Astrocyte of the spinal cord (primary cell): Measurements from ENCODE around the gene NUBP2.

Experiments used
- DNase-seq: peaks from one replicate; pipeline ENCODE4 v3.0.0; 2011; ENCODE audit warnings: low read depth, low spot score
- H3K4me3 ChIP-seq: 2 replicates; pipeline ENCODE4 v1.5.1; 2011; ENCODE audit warnings: low read depth, mild to moderate bottlenecking, low read length, moderate library complexity
- in situ Hi-C: cut with HindIII; loops from 2 replicates; pipeline ENCODE4 v1.10.0; 2017; ENCODE audit warnings: low sequenced_read_pairs
- TF ChIP-seq, protein P1 (sequence below): IDR thresholded peaks from 2 replicates; pipeline ENCODE4 v1.5.1; 2012; ENCODE audit warnings: low read depth, mild to moderate bottlenecking, low read length, inconsistent platforms

The NUBP2 gene

DNA sequence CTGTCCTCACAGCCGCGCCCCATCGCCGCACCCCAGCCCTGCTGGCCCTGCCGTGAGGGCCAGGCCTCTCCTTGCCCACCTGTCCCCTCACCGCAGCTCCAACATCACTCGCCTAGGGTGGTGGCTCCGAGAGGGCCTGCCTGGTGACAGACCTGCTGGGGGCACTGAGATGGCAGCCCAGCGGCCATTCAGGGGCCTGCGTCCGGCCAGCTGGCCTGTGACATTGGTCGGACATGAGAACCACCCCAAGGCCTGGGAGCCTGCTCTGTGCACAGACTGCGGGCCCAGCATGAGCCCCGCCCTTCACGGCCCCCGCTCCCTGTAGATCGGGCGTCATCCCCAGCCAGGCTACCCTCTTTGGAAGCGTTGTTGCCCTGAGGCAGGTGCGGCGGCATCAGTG, 23.2 kb upstream of the NUBP2 start:
- in situ Hi-C loops = no loop called here
- no peak for DNase-seq
- TF ChIP-seq, protein P1, sequence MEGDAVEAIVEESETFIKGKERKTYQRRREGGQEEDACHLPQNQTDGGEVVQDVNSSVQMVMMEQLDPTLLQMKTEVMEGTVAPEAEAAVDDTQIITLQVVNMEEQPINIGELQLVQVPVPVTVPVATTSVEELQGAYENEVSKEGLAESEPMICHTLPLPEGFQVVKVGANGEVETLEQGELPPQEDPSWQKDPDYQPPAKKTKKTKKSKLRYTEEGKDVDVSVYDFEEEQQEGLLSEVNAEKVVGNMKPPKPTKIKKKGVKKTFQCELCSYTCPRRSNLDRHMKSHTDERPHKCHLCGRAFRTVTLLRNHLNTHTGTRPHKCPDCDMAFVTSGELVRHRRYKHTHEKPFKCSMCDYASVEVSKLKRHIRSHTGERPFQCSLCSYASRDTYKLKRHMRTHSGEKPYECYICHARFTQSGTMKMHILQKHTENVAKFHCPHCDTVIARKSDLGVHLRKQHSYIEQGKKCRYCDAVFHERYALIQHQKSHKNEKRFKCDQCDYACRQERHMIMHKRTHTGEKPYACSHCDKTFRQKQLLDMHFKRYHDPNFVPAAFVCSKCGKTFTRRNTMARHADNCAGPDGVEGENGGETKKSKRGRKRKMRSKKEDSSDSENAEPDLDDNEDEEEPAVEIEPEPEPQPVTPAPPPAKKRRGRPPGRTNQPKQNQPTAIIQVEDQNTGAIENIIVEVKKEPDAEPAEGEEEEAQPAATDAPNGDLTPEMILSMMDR = no peak
- no peak overlapping the region for H3K4me3 ChIP-seq

DNA sequence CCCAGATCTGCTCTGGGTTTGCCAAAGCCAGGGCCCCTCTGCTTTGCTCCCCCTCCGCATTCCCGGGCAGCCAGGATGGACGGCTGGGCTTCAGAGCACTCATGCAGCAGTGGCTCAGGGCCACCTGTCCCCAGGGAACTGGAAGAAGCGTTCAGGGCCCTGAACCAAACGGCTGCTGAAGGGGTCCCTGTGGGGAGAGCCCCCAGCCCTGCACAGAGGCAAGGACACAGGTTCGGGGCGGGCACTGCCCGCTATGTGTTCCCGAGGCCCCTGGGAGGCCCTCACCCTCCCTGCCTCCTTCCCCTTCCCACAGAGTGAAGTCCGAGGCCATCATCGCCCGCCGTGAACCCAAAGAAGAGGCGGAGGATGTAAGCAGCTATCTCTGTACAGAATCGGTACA, 21.8 kb upstream of the NUBP2 start:
- TF ChIP-seq, protein P1 = no peak
- no peak overlapping the region for H3K4me3 ChIP-seq
- in situ Hi-C loops = no loop called here
- no peak for DNase-seq

DNA sequence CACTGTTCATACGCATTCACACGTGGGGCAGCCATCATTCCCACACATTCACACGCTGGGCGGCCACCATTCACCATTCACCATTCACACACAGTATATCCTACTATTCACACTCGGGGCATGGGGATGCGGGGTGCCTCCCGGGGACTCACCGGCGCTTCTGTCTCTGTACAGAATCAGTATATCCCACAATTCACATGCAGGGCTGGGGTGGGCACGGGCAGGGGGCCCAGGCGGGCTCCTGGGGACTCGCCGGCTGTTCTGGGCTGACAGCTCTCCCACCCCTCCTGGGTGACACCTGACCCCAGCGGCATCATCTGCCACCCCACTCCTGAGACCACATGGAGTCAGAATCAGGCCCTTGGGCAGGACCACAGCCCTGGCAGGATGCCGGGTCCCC, 21.0 kb upstream of the NUBP2 start:
- DNase-seq = no peak
- H3K4me3 ChIP-seq = no peak overlapping the region
- TF ChIP-seq, protein P1 = no peak
- in situ Hi-C loops = no loop called here

DNA sequence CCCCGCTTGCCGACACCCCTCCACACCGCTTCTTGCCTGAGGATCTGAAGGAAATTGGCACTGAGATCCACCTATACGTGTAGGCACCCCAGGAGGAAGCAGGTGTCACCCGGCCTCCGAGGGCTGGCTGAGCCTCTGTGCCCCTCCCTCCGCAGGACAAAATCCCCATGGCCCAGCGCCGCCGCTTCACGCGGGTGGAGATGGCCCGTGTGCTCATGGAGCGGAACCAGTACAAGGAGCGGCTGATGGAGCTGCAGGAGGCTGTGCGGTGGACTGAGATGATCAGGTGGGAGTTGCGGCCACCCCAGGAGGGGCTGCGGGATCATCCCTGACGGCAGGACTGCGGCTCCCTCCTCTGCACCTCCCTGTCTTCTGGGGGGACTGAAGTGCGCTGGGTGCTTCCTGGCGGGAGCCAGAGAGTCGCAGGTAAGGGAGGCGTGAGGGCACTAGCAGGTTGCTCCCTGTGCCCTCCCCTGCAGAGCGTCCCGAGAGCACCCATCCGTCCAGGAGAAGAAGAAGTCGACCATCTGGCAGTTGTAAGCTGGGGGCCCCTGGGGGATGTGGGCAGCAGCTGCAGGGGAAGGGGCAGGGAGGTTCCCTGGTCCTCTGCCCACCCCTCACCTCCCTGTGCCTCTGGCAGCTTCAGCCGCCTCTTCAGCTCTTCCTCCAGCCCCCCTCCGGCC, 20.4 kb upstream of the NUBP2 start:
- in situ Hi-C loops = no loop called here
- no peak overlapping the region for H3K4me3 ChIP-seq
- TF ChIP-seq, protein P1 = no peak
- DNase-seq = no peak

DNA sequence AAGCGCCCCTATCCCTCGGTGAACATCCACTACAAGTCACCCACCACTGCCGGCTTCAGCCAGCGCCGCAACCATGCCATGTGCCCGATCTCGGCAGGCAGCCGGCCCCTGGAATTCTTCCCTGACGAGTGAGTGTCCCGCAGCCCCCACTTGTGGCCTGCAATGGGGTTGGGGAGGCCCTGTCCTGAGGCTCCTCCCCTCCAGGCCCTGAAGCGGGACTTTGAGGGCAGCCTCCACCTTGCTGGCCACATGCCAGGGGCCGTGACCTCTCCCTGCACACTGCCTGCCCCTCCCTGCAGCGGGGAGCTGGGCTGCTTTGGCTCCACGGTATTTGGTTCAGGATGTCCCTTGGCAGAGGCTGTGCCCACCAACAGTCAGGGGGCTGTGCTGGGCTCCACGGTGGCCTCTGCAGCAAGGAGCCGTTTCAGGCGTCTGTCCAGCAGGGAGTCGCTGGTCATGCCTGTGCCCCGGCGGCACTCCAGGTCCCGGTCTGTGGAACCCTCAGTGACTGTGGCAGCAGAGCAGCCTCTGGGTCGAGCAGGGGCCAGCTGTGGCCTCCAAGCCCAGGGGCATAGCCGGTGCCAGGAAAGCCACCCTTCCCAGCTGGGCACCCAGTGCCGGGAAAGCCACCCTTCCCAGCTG, 19.8 kb upstream of the NUBP2 start:
- H3K4me3 ChIP-seq = no peak overlapping the region
- in situ Hi-C loops = no loop called here
- TF ChIP-seq, protein P1 = no peak
- no peak for DNase-seq

DNA sequence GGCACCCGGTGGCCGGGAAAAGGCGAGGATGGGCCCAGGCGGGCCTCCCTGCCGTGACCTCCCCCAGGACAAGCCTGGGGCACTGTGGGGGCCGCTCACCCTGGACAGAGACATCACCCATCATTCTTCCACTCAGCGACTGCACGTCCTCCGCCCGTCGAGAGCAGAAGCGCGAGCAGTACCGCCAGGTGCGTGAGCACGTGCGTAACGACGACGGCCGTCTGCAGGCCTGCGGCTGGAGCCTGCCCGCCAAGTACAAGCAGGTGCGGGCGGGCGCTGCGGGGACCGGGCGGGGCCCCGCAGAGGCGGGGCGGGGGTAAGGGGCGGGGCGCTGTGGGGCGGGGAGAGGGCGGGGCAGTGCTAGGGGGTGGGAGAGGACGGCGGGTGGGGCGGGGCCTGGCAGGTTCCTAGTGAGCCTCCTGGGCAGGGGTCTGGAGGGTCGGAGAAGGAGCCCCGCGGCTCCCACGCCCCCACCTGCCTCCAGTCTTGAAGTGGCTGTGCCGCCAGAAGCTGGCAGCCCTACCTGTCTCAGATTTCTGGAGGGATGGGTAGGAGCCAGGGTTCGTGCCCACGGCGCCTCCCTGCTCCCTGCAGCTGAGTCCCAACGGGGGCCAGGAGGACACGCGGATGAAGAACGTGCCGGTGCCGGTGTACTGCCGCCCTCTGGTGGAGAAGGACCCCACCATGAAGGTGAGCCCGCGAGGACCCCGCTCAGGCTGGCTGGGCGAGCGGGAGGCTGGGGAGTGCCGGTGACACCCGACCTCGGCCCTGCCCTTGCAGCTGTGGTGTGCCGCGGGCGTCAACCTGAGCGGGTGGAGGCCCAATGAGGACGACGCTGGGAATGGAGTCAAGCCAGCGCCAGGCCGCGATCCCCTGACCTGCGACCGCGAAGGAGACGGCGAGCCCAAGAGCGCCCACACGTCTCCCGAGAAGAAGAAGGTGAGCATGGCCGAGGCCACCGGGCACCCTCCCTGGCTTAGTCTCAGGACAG, 18.9 kb upstream of the NUBP2 start:
- in situ Hi-C loops = no loop called here
- no peak overlapping the region for H3K4me3 ChIP-seq
- TF ChIP-seq, protein P1 = peak; percentile 66
- peak; percentile 45 for DNase-seq
